Upper lobe of left lung (tissue), 6 donors: ENCODE data around the gene TMEM26. TPM values are rescaled to one million over a fixed set of nuclear protein-coding genes. Genes with fewer than 3 reads are reported as not detected.

Experiments
- ATAC-seq, 2 donors: fragments of 200-7000 bp; cut with Tn5 transposase; one replicate each; pipeline ENCODE4 v1.9.1; 2022; ENCODE audit warnings: mild to moderate bottlenecking in 2 of 2, moderate library complexity in 2 of 2; ENCODE audit not compliant: low FRiP score in 2 of 2
- DNase-seq, 2 donors: peaks; one replicate each; pipeline ENCODE4 v3.0.0-alpha.2; 2019 to 2020
- H3K27ac ChIP-seq, 4 donors: fragments of 200-600 bp; sonication (generic); one replicate each; pipeline ENCODE4 v1.5.1; 2016 to 2019
- H3K27me3 ChIP-seq, 4 donors: fragments of 200-600 bp; sonication (generic); one replicate each; pipeline ENCODE4 v1.5.1; 2017 to 2019
- H3K36me3 ChIP-seq, 4 donors: fragments of 200-600 bp; sonication (generic); one replicate each; pipeline ENCODE4 v1.5.1; 2016 to 2019
- H3K4me1 ChIP-seq, 4 donors: fragments of 200-600 bp; sonication (generic); one replicate each; pipeline ENCODE4 v1.5.1; 2018 to 2019
- H3K4me3 ChIP-seq, 4 donors: fragments of 200-600 bp; sonication (generic); one replicate each; pipeline ENCODE4 v1.5.1; 2017 to 2019; ENCODE audit warnings: mild to moderate bottlenecking in 2 of 4, moderate library complexity in 1 of 4
- H3K9me3 ChIP-seq, 4 donors: fragments of 200-600 bp; sonication (generic); one replicate each; pipeline ENCODE4 v1.5.1; 2018 to 2019
- EP300 ChIP-seq, 4 donors: sonication (generic); formaldehyde crosslinking; IDR thresholded peaks; one replicate each; pipeline ENCODE4 v1.5.1; 2017; ENCODE audit warnings: antibody characterized with exemption in 4 of 4, control low read depth in 2 of 4
- POLR2A ChIP-seq, 4 donors: fragments of 450-650 bp; IDR thresholded peaks; one replicate each; pipeline ENCODE4 v1.5.1; 2016 to 2017; ENCODE audit warnings: antibody characterized with exemption in 4 of 4, mild to moderate bottlenecking in 2 of 4
- POLR2AphosphoS5 ChIP-seq, 2 donors: sonication (generic); formaldehyde crosslinking; IDR thresholded peaks; one replicate each; pipeline ENCODE4 v1.5.1; 2017; ENCODE audit warnings: antibody characterized with exemption in 2 of 2
- WGBS, 2 donors: methylation state at CpG; one replicate each; pipeline ENCODE4 v1.1.5; 2017 to 2018; 5-methylcytosine and 5-hydroxymethylcytosine counted together
- total RNA-seq, 6 donors: library from RNA; depleted of rRNA in 4 of 6; stranded (reverse); fragments of >200 nt in 4 of 6; gene quantifications; one replicate each; pipeline versions ENCODE4 v1.1.0 to v1.2.1, GENCODE V29; 2016 to 2021
- TF ChIP-seq, protein P1 (sequence below), 6 experiments: fragments of 450-650 bp in 4 of 6; fragments of 200-600 bp in 2 of 6; sonication (generic) in 2 of 6; IDR thresholded peaks; one replicate each; pipeline ENCODE4 v1.5.1; 2016 to 2019; ENCODE audit warnings: antibody characterized with exemption in 6 of 6
- donor health status: DM: no; HTN: no; CAD: no; lungs with moderate emphysema.
- donor health status: DM: no; HTN: yes; CAD: no; lungs with severe emphysema.

Gene TMEM26
- total RNA-seq, 6 donors from 2014 or later, result 0.30 to 2.0 (median 0.77) TPM; not detected in 1

DNA sequence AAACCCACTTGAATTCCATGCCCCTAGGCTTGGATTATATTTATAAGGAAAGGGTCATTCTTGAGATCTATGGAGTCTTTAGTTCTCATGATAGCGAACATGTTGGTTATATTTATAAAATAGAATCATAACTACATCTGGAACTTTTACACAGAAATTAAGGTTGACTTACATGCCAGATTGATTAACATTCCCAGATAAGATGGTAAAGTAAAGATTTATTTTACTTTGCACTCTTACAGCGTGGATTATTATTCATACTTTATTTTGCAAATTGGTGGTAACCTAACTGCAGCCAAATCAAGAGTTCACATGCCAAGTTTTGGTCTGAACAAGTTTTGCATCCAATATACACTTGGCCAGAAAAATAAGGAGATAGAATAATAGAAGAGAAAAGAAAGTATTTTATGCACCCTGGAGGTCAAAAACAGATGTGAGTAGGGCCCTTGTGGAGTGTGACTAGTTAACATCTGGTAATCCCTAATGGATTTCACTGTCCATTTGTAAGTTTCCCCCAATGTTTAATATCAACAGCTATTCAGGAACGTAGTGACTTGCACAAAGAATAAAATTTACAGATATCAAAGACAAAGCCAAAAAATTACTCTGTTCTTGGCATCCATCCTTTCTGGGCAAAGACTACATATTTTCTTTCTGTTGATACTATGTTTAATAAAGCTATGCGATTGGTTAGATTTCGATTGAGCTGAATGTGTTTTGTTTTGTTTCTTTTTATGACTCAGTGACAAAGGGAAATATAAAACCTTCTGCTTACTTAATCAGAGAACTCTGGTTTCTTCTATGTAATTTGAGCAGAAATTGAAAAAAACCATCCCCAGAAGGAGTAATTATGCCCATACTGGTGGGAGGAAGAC lies 10.1 kb upstream of the TMEM26 start:
- ATAC-seq, result peak in 1 of 2 donors; percentile 40
- Histone ChIP-seq H3K4me3 (no peak overlapping the region), H3K27me3 (no peaks in the 10 kb centered on the region), H3K9me3 (no peaks in the 10 kb centered on the region), H3K27ac (no peak overlapping the region), H3K36me3 (no peaks in the 10 kb centered on the region), H3K4me1 (no peaks in the 10 kb centered on the region)
- no peak for DNase-seq
- 69 to 75% methylated on average over 5 of the region's 5 CpGs for WGBS, 2 donors
- TF ChIP-seq POLR2AphosphoS5 (IDR thresholded peaks at IDR 0.05) (no peak), EP300 (IDR thresholded peaks at IDR 0.05) (no peak), POLR2A (IDR thresholded peaks at IDR 0.05) (no peak)
- TF ChIP-seq, protein P1, sequence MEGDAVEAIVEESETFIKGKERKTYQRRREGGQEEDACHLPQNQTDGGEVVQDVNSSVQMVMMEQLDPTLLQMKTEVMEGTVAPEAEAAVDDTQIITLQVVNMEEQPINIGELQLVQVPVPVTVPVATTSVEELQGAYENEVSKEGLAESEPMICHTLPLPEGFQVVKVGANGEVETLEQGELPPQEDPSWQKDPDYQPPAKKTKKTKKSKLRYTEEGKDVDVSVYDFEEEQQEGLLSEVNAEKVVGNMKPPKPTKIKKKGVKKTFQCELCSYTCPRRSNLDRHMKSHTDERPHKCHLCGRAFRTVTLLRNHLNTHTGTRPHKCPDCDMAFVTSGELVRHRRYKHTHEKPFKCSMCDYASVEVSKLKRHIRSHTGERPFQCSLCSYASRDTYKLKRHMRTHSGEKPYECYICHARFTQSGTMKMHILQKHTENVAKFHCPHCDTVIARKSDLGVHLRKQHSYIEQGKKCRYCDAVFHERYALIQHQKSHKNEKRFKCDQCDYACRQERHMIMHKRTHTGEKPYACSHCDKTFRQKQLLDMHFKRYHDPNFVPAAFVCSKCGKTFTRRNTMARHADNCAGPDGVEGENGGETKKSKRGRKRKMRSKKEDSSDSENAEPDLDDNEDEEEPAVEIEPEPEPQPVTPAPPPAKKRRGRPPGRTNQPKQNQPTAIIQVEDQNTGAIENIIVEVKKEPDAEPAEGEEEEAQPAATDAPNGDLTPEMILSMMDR (IDR thresholded peaks at IDR 0.05), result no peak

DNA sequence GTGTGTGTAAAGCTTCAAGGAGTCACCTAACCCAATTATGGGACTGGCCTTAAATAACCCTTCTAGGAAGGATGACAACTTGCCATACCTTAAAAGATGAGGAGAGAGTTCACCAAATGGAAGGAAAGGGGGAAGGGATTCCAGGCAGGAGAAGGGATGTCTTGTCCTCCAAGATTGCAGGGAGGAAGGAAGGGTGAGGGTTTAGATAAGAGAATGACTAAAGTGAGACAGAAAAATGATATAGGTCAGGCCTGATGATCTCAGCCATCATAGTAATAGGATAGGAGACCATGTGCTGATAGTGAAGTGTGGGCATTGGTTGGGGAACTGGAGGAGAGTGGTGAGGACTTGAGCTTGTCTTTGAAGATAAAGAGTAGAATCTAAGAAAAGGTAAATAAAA lies 7.7 kb upstream of the TMEM26 start:
- Histone ChIP-seq H3K36me3 (no peaks in the 10 kb centered on the region), H3K27me3 (no peaks in the 10 kb centered on the region), H3K27ac (no peak overlapping the region), H3K4me3 (no peak overlapping the region), H3K4me1 (peaks cover 0 to 7% (median 0%) of the 10 kb centered on the region in 4 donors), H3K9me3 (no peaks in the 10 kb centered on the region)
- ATAC-seq, result no peak
- no peak for DNase-seq
- TF ChIP-seq POLR2A (IDR thresholded peaks at IDR 0.05), result no peak
- TF ChIP-seq POLR2AphosphoS5 (IDR thresholded peaks at IDR 0.05), result no peak
- TF ChIP-seq EP300 (IDR thresholded peaks at IDR 0.05), result no peak
- TF ChIP-seq, protein P1 (IDR thresholded peaks at IDR 0.05), result no peak

DNA sequence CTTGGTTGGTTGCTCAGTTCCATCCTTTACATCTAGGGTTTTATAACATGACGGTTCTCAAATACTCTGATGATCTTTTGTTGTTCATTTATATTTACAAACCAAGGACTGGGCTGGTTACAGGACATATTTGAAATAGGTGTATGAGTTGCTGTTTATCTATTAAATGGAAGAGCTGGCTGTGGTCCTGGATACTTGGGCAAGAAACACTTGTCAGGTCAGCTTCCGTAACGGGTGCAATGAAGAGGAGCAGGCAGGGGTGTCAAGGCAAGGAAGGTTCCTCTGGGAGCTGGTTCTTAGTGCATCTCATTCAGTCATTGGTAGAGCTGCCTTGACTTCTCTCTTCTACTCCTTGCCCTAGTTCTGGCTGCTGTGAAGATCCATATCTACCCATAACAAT lies 4.8 kb upstream of the TMEM26 start:
- ATAC-seq, result no peak

DNA sequence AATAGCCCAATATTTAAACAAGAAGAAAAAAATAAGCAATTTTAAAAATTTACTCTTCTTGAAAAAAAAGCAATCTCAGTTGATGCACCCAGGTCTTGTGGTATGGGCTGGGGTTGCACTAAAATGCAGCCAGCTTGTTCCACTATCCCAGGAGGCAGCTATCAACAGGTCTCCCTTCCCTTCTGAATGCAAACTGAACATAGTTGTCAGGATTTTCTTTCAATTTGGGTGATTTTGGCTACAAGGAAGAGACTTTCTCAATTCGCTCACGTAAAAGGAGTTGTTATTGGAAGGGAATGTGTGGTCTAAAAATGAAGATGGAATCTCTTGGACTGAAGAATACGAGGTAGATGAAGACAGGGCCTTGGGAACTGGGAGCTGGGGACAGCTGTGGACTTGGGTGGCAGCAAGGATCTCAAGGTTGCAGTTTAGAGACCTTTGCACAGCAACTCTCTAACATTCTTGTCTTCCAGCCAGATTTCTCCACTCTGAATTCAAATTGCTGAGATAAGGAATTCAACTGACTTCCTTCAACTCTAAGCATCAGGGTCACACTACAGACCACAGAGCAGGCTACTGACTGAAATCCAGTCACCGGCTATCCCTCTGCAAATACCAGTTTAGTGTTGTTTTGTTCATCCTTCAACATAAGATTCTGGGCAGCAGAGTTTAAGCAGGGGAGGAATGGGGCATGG lies 3.1 kb upstream of the TMEM26 start:
- Histone ChIP-seq H3K4me1 (peaks cover 15 to 29% (median 17%) of the 10 kb centered on the region in 4 donors), H3K27ac (no peak overlapping the region), H3K9me3 (no peaks in the 10 kb centered on the region), H3K27me3 (no peaks in the 10 kb centered on the region), H3K4me3 (no peak overlapping the region), H3K36me3 (no peaks in the 10 kb centered on the region)
- ATAC-seq (peak in 1 of 2 donors; percentile 56), DNase-seq (no peak)
- TF ChIP-seq, protein P1 (IDR thresholded peaks at IDR 0.05), result no peak
- TF ChIP-seq POLR2A (IDR thresholded peaks at IDR 0.05), result no peak
- TF ChIP-seq EP300 (IDR thresholded peaks at IDR 0.05), result no peak
- no peak for TF ChIP-seq POLR2AphosphoS5 (IDR thresholded peaks at IDR 0.05)
- WGBS, 2 donors, result 62 to 67% methylated on average over 4 of the region's 4 CpGs

More for the DNA sequence above, 4.8 kb upstream of the TMEM26 start:
- H3K36me3 ChIP-seq, result no peaks in the 10 kb centered on the region
- H3K27ac ChIP-seq, result no peak overlapping the region
- H3K9me3 ChIP-seq, result no peaks in the 10 kb centered on the region
- no peak overlapping the region for H3K4me3 ChIP-seq
- H3K27me3 ChIP-seq, result no peaks in the 10 kb centered on the region
- no peak for DNase-seq
- WGBS, 2 donors, result 70 to 83% methylated on average over 3 of the region's 3 CpGs
- H3K4me1 ChIP-seq, result peaks cover 5 to 19% (median 8%) of the 10 kb centered on the region in 4 donors
- TF ChIP-seq POLR2A (IDR thresholded peaks at IDR 0.05) (no peak), EP300 (IDR thresholded peaks at IDR 0.05) (no peak), POLR2AphosphoS5 (IDR thresholded peaks at IDR 0.05) (no peak)
- TF ChIP-seq, protein P1 (IDR thresholded peaks at IDR 0.05), result no peak
